Osteocyte (in vitro differentiated cells): ENCODE data around the gene SQSTM1. TPM values are rescaled to one million over a fixed set of nuclear protein-coding genes. Genes with fewer than 3 reads are reported as not detected.
A peak's percentile ranks its signal among the peaks of the same experiment; 100 is the strongest.

ENCODE experiments used
- DNase-seq: peaks from one replicate; pipeline ENCODE4 v3.0.0; 2021; ENCODE audit warnings: mixed read lengths; ENCODE audit not compliant: unreplicated experiment; ENCODE audit errors: extremely low spot score
- H3K27ac Mint-ChIP-seq: one replicate; pipeline ENCODE4 v1.8.0; 2021; ENCODE audit warnings: mild to moderate bottlenecking, mixed read lengths; ENCODE audit not compliant: unreplicated experiment
- H3K27me3 Mint-ChIP-seq: one replicate; pipeline ENCODE4 v1.8.0; 2021; ENCODE audit warnings: mixed read lengths; ENCODE audit not compliant: unreplicated experiment
- H3K36me3 Mint-ChIP-seq: one replicate; pipeline ENCODE4 v1.8.0; 2021; ENCODE audit warnings: mixed read lengths; ENCODE audit not compliant: unreplicated experiment
- H3K4me1 Mint-ChIP-seq: one replicate; pipeline ENCODE4 v1.8.0; 2021; ENCODE audit warnings: mixed read lengths; ENCODE audit not compliant: unreplicated experiment
- H3K4me3 Mint-ChIP-seq: one replicate; pipeline ENCODE4 v1.8.0; 2021; ENCODE audit warnings: mild to moderate bottlenecking, moderate library complexity, mixed read lengths; ENCODE audit not compliant: unreplicated experiment
- H3K9me3 Mint-ChIP-seq: one replicate; pipeline ENCODE4 v1.8.0; 2021; ENCODE audit warnings: mixed read lengths; ENCODE audit not compliant: unreplicated experiment
- CTCF ChIP-seq: fragments of 200-600 bp; sonication (generic); IDR thresholded peaks from 2 replicates; pipeline ENCODE4 v1.5.0; 2021; ENCODE audit warnings: antibody characterized with exemption, mild to moderate bottlenecking, moderate library complexity
- total RNA-seq: library from RNA; stranded (reverse); gene quantifications from 2 replicates; pipeline ENCODE4 v1.2.1, GENCODE V29; 2021

Gene SQSTM1
- total RNA-seq, 1 donor from 2014 or later: 447 TPM

DNA sequence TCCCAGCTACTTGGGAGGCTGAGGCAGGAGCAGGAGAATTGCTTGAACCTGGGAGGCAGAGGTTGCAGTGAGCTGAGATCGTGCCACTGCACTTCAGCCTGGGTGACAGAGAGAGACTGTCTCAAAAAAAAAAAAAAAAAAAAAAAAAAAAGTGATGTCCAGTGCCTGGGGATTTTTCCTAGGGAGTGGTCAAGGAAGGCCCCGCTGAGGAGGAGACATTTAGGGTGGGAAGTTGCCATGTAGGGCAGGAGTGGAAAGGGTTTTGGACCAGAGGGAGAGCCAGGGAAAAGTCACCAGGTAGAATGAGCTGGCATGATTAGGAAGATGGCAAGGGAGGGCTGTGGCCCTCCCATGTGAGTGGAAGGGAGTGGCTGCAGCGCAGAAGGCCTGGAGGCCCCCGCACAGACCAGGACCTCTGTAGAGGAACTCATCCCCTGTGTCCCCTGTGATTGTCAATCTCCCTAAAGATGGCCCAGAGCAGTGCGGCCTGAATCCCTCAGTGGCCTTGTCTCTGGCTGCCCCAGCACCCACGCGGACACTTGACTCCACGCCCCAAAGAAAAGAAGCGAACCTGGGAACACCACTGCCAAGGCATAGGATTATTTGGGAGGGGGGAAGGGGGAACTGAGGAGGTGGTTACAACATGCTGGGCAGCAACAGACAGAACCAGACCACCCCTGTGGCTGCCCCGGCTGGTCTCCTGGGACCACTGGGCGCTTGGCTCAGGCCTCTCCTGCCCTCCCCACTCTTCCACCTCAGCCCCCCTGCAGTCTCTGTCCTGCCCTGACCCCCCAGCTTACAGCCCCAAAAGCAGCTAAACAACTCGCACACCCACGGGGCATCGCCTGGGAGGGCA is 2.6 kb upstream of the SQSTM1 start:
- no peak for DNase-seq
- H3K27me3 Mint-ChIP-seq: no peaks in the 10 kb centered on the region
- peak overlapping the region; percentile 96 for H3K27ac Mint-ChIP-seq
- H3K4me1 Mint-ChIP-seq: peaks cover 43% of the 10 kb centered on the region
- H3K36me3 Mint-ChIP-seq: peaks cover 8% of the 10 kb centered on the region
- no peaks in the 10 kb centered on the region for H3K9me3 Mint-ChIP-seq
- peak overlapping the region; percentile 67 for H3K4me3 Mint-ChIP-seq
- no peak for TF ChIP-seq CTCF

GRCh38 chr5:179818746-179819295 is 1.9 kb upstream of the SQSTM1 start:
- Mint-ChIP-seq H3K36me3 (peaks cover 13% of the 10 kb centered on the region), H3K9me3 (no peaks in the 10 kb centered on the region), H3K27me3 (no peaks in the 10 kb centered on the region), H3K4me3 (peak overlapping the region; percentile 67), H3K4me1 (peaks cover 48% of the 10 kb centered on the region), H3K27ac (peak overlapping the region; percentile 96)
- no peak for TF ChIP-seq CTCF
- peak; percentile 94 for DNase-seq

GRCh38 chr5:179819296-179820126 is 1.2 kb upstream of the SQSTM1 start:
- peaks cover 16% of the 10 kb centered on the region for H3K36me3 Mint-ChIP-seq
- no peak for TF ChIP-seq CTCF
- peaks cover 49% of the 10 kb centered on the region for H3K4me1 Mint-ChIP-seq
- peak; percentile 91 for DNase-seq
- H3K4me3 Mint-ChIP-seq: peak overlapping the region; percentile 79
- no peaks in the 10 kb centered on the region for H3K9me3 Mint-ChIP-seq
- H3K27ac Mint-ChIP-seq: peak overlapping the region; percentile 96
- H3K27me3 Mint-ChIP-seq: no peaks in the 10 kb centered on the region

DNA sequence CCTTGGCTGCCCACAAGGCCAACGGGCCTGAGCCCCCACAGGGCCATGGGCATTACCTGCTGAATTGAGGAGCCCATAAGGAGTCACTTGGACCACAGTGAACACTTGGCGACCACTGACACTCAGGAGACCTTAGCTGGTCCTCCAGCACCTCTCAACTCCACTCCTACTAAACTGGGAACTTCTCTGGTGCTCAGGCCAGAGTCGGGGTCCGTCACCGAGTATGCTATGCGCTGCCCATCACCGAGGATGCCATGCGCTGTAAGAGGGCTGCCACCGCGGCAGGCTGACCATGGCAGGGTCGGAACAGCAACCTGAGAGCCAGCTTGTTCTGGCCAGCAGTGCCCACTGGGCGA is 600 bp upstream of the SQSTM1 start:
- Mint-ChIP-seq H3K4me3 (peak overlapping the region; percentile 79), H3K27ac (peak overlapping the region; percentile 96), H3K36me3 (peaks cover 21% of the 10 kb centered on the region), H3K4me1 (peaks cover 55% of the 10 kb centered on the region), H3K27me3 (no peaks in the 10 kb centered on the region), H3K9me3 (no peaks in the 10 kb centered on the region)
- no peak for DNase-seq
- no peak for TF ChIP-seq CTCF
